Hematopoietic multipotent progenitor cell treated with erythropoietin and hydrocortisone succinate and interleukin-3 and kit ligand, for 8 days (in vitro differentiated cells): ENCODE measurements around the gene POLD1.
A peak's percentile ranks its signal among the peaks of the same experiment; 100 is the strongest.
"Not testable (repeated sequence)": the region's sequence is repeated elsewhere in the genome, so short reads cannot be mapped to it uniquely, and the experiment has no call there.

Experiments
- DNase-seq: peaks from one replicate; pipeline ENCODE4 v3.0.0-alpha.2; 2015

The POLD1 gene

DNA sequence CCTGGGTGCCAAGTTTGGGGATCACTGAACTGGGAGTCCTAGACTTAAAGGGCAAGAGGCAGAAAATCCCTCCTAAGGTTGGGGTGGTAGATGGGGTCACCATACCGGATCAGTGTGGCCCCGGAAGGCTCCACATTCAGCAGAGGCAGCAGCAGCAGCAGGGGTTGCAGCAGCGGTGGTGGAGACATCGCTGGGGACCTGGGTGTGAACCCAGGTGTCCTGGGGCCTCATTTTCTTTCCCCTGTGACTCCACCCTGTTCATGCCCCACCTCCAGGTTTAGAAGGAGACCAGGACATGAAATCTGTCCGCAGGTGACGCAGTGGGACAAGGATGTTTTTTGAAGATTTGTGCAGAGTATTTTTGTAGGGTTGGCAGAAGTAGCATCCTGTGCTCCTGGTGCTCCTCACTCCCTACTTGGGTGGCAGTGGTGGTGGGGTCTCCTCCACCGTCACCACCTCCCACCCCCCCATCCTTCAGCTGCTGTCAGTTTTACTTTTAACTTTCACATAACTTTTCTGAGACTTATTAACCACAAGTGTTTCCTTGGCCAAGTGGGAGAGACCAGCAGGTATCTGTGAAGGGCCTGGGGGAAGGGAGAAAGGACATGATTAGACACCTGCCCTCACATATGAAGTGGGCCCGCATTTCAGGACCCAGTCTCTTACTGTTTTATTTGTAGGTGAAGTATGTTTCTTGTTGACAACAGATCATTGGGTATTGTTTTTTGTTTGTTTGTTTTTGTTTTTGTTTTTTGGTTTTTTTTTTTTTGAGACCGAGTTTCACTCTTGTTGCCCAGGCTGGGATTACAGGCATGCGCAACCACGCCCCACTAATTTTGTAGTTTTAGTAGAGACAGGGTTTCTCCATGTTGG is 18.5 kb upstream of the POLD1 start, which contains the start of gene NAPSA:
TSS of gene NAPSA (minus strand) at position 206 of the 873 bp plus-strand sequence. CDS start at position 188, 18 bp downstream.
- no peak for DNase-seq

DNA sequence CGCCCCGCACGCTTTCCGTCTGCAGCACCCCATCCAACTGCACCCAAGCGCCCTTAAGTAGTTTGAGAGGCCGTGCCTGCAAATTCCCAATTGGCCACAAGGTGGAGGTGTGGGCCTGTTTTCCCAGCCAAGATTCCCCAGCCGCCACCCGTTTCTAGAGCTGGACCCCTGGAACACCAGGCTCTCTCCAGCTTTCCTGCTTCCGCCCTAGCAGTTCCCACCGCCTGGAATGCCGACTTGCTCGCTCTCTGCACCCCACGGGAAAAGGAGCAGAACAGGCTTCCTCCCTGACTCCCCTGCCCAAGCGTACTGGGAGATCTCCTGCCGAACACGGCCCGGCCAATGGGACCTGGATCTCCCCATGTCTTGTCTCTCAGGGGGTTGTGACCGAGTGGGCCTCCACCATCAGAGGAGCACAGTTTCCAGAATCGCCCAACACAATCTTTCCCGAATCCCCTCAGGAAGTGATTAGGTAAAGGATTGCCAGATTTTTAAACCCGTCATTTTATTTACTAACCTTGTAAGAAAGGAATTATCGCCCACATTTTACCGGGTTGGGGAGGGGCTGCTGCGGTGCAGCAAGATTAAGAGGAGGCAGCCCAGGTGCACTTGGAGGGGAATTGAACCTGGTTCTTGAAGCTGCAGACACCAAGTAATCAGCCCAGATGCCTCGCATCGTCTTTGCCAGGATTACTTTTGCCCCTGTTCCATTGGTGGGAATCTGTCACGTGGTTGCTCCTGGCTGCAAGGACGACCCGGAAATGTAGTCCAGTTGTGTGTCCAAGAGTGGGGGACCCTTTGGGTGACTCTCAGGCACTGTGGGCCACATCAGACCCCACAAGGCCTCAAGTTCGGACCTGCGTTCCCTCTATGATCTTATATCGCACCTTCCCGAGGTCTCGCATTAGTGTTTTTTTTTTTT is 15.2 kb upstream of the POLD1 start:
- peak; percentile 93 for DNase-seq

DNA sequence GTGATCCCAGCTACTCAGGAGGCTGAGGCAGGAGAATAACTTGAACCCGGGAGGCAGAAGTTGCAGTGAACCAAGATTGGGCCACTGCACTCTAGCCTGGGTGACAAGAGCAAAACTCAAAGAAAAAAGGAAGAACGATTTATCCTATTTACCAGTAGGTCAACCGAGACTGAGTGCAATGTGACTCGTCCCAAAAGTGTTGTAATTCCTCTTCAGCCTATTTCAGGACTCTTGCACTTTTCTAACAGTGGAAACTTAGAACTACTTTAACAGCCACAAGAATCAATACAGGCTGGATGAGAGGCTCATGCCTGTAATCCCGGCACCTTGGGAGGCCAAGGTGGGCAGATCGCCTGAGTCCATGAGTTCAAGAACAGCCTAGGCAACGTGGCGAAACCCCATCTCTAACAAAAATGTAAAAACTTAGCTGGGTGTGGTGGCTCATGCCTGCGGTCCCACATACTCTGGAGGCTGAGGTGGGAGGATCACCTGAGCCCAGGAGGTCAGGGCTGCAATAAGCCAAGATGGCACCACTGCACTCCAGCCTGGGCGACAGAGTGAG is 12.2 kb upstream of the POLD1 start:
- DNase-seq = no peak

DNA sequence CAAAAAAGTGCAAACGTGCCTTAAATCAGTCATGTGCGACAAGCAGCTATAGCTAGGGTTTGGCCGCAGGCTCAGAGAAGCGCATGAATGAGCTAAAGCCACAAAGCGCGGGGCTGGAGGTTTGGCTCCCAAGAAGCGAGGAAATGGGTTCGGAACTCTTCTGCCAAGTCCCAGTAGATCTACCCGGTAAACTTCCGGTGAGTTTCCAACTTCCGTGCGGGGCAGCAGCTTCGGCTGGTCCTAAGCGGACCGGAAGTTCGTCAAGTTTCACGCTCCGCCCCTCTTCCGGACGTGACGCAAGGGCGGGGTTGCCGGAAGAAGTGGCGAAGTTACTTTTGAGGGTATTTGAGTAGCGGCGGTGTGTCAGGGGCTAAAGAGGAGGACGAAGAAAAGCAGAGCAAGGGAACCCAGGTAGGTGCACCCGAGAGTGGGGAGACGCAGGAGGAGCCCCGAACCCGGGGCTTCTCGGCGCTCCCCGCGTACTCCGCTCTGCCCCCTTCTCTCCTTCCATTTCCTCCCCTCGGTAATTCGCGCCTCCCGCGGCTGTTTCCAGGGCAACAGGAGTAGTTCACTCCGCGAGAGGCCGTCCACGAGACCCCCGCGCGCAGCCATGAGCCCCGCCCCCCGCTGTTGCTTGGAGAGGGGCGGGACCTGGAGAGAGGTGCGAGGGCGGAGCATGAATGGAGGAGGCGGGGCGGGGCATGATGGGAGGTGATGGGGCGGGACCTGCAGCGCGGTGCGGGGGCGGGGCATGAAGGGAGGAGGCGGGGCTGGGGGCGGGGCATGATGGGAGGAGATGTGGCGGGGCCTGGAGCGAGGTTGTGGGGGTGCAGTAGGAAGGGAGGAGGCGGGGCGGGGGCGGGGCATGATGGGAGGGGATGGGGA is 7.7 kb upstream of the POLD1 start, which contains the start of gene NR1H2:
TSS of gene NR1H2 (plus strand) at position 292 of the 885 bp plus-strand sequence. CDS start 1,149 bp downstream, outside the sequence.
- peak; percentile 98 for DNase-seq

DNA sequence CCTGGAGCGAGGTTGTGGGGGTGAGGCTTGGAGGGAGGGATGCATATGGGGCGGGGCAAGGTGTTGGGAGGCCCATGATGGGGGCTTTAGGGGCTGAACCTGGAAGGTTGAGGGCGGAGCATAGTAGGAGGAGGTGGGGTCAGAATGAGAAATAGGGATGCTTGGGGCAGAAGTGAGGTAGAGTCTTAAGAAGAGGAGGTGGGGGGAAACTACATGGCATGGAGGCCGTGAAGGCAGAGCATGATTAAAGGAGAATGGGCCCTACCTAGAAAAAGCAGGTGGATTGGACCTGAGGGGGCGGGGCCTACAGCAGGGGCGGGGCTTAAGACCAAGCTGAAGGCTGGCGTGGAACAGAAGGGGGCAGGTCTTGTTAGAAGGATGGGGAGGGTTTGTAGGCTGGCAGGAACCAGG is 7.1 kb upstream of the POLD1 start:
- peak; percentile 89 for DNase-seq

DNA sequence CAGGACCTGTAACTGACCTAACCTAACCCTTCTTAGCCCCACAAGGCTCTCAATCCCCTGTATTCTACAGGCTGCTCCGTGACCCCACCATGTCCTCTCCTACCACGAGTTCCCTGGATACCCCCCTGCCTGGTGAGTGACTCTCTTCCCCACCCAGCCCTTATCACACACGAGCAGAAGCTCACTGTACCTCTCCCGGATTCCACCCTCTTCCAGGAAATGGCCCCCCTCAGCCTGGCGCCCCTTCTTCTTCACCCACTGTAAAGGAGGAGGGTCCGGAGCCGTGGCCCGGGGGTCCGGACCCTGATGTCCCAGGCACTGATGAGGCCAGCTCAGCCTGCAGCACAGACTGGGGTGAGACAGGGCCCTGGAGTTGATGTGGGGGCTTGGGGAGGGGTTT is 6.6 kb upstream of the POLD1 start:
- peak; percentile 91 for DNase-seq

DNA sequence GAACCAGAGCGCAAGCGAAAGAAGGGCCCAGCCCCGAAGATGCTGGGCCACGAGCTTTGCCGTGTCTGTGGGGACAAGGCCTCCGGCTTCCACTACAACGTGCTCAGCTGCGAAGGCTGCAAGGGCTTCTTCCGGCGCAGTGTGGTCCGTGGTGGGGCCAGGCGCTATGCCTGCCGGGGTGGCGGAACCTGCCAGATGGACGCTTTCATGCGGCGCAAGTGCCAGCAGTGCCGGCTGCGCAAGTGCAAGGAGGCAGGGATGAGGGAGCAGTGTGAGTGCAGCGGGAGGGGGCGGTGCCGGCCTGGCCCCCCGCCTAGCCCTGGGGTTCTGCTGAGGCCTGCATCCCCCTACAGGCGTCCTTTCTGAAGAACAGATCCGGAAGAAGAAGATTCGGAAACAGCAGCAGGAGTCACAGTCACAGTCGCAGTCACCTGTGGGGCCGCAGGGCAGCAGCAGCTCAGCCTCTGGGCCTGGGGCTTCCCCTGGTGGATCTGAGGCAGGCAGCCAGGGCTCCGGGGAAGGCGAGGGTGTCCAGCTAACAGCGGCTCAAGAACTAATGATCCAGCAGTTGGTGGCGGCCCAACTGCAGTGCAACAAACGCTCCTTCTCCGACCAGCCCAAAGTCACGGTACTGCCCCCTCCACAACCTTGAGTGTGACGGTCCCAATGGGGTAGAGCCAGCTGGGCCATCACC is 5.8 kb upstream of the POLD1 start:
- DNase-seq = no peak

DNA sequence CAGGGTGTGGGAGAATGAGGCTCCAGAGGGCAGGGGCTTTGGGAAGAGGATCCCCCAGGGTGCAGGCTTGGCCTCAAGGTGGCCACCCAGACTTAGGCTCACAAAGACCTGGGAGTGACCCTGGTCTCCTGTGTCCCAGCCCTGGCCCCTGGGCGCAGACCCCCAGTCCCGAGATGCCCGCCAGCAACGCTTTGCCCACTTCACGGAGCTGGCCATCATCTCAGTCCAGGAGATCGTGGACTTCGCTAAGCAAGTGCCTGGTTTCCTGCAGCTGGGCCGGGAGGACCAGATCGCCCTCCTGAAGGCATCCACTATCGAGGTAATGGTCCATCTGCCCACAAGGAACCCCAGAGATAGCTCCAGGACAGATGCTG is 5.3 kb upstream of the POLD1 start:
- no peak for DNase-seq

DNA sequence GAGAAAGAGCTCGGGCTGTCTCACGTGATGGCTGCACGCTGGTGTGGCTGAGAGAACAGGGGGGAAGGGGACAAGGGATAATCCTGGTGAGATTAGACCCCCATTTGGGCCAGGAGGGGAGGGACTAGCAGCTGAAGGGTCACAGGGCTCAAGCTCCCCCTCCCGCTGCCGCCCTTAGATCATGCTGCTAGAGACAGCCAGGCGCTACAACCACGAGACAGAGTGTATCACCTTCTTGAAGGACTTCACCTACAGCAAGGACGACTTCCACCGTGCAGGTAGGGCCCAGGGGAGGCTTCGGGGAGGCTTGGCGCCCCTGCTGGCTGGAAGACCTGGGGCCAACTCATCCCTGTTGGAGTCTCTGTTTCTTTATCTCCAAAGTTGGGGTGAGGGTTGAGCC is 4.5 kb upstream of the POLD1 start:
- DNase-seq = no peak

DNA sequence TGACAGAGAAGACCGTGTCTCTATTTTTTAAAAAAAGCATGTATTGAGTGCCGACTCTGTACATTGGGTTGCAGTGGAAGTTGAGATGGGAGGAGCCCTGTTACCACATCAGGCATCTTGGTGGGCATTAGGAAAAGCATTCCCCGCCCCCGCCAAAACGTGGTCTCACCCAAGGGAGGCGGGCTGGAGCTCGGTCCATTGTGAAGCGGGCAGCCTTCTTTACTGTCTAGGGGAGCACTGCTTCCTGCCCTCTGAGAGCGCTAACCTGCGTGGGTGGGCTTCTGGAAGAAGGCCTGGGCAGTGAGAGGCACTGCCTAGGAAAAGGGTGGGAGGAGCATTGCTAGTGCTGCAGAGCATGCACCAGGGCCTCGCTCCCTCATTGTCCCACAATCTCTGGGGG is 4.0 kb upstream of the POLD1 start:
- no peak for DNase-seq

DNA sequence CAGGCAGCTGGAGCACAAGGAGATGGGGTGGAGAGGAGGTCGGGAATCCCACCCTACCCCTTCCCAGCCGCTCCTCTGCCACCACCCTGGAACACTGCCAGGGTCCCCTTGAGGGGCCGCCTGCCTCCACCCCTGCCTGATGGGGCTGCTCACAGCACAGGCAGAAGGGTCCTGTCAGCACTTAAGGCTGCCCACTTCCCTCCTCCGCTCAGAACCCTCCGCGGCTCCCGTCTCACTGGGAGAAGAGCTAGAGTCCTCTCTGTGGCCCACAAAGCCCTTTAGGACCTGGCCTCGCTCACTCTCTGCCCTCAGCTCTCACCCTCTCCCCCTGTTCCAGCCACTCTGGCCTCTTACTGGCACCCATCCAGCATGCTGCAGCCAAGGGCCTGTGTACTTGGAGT is 3.4 kb upstream of the POLD1 start:
- peak; percentile 14 for DNase-seq

DNA sequence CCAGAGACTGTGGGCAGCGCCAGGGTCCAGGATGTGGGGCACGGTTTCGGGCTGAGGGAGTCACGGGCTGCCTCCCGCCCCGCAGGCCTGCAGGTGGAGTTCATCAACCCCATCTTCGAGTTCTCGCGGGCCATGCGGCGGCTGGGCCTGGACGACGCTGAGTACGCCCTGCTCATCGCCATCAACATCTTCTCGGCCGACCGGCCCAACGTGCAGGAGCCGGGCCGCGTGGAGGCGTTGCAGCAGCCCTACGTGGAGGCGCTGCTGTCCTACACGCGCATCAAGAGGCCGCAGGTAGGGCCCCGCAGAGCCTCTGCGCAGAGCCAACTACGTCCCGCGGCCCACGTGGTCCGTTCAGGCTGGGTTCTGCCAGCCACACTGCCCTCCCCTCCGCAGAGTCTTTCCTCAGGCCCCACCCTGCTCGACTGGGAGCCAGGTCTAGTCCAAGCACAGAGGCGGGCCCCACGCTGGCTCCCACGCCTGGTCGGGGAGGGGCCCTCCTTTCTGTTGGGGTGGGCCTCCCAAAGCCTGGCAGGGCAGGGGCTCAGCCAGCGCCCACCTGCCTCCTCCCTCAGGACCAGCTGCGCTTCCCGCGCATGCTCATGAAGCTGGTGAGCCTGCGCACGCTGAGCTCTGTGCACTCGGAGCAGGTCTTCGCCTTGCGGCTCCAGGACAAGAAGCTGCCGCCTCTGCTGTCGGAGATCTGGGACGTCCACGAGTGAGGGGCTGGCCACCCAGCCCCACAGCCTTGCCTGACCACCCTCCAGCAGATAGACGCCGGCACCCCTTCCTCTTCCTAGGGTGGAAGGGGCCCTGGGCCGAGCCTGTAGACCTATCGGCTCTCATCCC is 2.0 kb upstream of the POLD1 start:
- no peak for DNase-seq

DNA sequence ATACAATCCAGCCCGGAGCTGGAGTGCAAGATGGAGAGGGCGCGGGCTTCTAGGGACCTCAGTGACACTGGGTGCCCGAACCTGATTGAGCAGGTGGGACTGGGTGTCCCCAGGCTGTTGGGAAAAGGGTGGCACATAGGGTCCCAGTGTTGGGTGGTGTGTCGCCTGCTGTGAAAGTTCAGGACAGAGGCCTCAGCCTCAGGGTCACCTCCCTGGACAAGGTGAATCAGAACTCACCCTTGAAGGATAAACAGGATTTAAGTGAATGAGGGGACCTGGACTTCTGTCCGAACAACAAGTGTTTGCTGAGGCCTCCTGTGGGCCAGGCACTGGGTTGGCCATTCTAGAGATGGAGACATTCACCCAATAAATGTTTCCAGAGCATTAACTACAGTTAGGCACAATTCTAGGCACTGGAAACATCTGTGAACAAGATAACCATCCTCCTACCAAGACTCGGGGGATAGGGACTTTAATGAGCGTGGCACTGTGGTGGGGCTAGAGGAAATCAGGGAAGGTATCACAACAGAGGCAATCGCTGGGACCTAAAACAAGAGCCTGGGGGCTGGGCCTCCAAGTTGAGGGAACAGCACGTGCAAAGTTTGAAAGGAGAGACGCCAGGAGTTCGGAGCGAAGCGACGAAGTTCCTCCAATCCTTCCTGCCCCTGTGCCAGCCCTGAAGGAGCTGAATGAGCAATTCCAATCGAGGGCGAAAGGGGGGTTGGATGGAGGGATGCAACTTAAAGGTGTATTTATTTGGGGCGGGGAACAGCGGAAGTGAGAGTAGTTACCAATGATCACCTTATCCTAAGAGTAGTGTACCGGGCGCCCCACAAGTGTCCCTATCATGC is 921 bp upstream of the POLD1 start:
- no peak for DNase-seq

DNA sequence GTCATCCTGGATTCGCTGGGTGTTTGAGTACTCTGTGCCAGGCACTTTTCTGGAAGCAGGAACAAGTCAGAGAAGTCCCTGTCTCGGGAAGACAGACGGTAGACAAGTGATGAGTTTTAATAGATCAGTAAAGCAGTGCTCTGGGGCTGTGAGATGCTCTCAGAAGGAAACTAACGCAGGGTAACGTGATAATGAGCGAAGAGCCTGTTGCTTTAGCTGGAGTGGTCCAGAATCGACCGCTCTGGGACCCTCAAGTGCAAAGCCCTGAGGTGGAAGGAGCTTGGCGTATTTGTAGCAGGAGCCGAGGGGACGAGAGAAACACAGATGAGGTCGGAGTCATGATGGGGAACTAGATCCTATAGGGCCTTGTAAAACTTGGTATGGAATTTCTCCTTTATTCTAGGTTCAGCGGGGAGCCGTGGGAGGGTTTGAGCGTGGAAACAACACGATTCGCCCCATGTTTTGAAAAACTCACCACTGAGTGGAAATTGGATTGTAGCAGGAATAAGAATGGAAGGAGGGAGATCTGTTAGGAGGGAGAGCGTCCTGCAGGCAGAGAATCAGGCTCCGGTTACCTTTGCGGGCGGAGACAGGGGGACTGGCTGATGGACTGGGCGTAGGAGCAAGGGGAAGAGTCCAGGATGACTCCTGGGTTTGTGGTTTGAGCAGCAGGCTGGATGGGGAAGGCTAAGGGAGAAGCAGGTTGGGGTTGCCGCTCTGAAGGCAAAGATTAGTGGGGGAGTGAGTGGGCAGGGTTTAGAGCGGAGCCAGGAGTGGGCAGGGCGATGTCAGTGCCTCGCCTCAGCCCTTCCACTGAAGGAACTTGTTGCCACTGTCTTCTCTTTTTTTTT is 763 bp downstream of the POLD1 start:
- DNase-seq = peak; percentile 48

DNA sequence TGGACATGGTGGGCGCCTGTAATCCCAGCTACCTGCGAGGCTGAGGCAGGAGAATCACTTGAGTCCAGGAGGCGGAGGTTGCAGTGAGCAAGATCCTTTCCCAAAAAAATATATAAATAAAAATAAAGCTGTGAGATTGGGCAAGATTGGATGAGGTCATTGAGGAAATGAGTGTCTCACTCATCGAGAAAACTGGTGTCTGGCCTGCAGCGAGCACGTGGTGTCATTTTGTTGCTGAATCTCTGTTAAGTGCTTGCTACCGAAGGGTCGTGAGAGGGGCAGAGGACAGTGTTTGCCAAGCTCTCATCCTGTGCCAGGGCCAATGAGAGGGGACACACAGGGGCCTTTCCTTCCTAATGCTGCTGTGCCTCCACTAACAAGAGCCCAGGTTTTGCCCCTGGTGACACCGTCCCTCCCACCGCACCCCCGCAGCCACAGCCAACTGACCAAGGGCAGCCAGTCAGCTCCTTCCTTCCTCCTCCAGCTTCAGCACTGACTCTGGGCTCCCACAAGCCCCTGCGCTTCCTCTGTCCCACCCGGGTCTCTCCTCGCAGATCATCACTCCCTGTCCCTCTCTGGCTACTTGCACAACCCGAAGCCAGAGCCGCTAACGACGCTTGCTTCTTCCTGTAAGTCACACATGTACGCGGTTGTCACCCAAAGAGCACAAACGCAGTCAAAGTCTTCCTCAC is 3.2 kb downstream of the POLD1 start:
- no peak for DNase-seq

DNA sequence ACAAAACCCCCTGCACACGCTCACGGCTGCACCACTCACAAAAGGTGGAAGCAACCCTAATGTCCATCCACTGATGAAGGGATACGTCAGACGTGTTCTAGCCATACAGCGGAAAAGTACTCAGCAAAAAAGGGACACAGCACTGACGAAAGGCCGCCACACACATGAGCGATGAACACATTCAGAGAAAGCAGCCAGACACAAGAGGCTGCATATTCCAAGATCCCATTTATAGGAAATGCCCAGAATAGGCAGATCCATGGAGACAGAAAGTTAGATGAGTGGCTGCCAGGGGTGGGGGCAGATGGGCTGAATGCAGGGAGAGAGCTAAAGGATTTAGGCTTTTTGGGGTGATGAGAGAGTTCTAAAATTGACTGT is 3.7 kb downstream of the POLD1 start:
- DNase-seq = no peak

DNA sequence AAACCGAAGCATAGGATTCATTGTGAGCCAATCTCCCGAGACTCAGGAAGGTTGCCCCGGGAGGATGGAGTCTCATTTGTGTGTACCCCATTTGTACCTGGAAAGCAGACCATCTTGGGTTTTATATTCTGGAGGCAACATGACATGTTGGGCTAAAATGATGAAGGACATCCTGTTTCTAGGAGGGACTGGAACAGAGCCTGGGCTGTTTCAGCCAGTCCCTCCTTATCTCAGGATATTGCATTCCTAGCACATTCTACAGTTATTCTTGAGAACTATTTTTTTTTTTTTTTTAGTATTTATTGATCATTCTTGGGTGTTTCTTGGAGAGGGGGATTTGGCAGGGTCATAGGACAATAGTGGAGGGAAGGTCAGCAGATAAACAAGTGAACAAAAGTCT is 6.1 kb downstream of the POLD1 start:
- DNase-seq = not testable (repeated sequence)

DNA sequence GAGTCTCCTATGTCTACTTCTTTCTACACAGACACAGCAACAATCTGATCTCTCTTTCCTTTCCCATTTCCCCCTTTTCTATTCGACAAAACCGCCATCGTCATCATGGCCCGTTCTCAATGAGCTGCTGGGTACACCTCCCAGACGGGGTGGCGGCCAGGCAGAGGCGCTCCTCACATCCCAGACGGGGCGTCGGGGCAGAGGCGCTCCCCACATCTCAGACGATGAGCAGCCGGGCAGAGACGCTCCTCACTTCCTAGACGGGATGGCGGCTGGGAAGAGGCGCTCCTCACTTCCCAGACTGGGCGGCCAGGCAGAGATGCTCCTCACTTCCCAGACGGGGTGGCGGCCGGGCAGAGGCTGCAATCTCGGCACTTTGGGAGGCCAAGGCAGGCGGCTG is 6.8 kb downstream of the POLD1 start:
- not testable (repeated sequence) for DNase-seq
